Adrenal gland (tissue), 5 donors: ENCODE results near the gene SLC7A5.

Experiments used
- CTCF ChIP-seq, 6 experiments: fragments of 450-650 bp in 4 of 6; fragments of 200-600 bp in 2 of 6; sonication (generic) in 1 of 6; IDR thresholded peaks; 1 replicate in 5 of 6; 2 replicates in 1 of 6; pipeline versions ENCODE4 v1.5.1 to v1.8.0; 2016 to 2021; ENCODE audit warnings: antibody characterized with exemption in 6 of 6, mild to moderate bottlenecking in 2 of 6, moderate library complexity in 1 of 6
- POLR2A ChIP-seq, 2 donors: fragments of 450-650 bp; IDR thresholded peaks; one replicate each; pipeline ENCODE4 v1.6.1; 2017; ENCODE audit warnings: antibody characterized with exemption in 2 of 2, mild to moderate bottlenecking in 2 of 2, moderate library complexity in 1 of 2
- donor health status: DM: no; HTN: no; CAD: no.

- TF ChIP-seq CTCF (IDR thresholded peaks at IDR 0.05) (no peak), POLR2A (IDR thresholded peaks at IDR 0.05) (no peak)
Measured at GRCh38 chr16:87833548-87833947, 35.8 kb downstream of the SLC7A5 start.
